BE2C (cell line): ENCODE results near the gene POLD1.
"Not testable (repeated sequence)": the region's sequence is repeated elsewhere in the genome, so short reads cannot be mapped to it uniquely, and the experiment has no call there.

Experiments used
- DNase-seq: peaks from one replicate; pipeline ENCODE4 v3.0.0-alpha.2; 2020
- H3K27me3 ChIP-seq: fragments of 250-450 bp; sonication (Bioruptor Pico); 2 replicates; pipeline ENCODE4 v1.5.1; 2020; ENCODE audit warnings: mild to moderate bottlenecking
- H3K36me3 ChIP-seq: fragments of 250-450 bp; sonication (Bioruptor Pico); 2 replicates; pipeline ENCODE4 v1.5.1; 2020; ENCODE audit warnings: mild to moderate bottlenecking
- H3K4me1 ChIP-seq: fragments of 250-450 bp; sonication (Bioruptor Pico); 2 replicates; pipeline ENCODE4 v1.5.1; 2020
- H3K4me3 ChIP-seq: 2 replicates; pipeline ENCODE4 v1.5.1; 2011; ENCODE audit warnings: low read depth, low read length
- H3K9me3 ChIP-seq: fragments of 250-450 bp; sonication (Bioruptor Pico); 2 replicates; pipeline ENCODE4 v1.5.1; 2020
- TF ChIP-seq, protein P1 (sequence below): IDR thresholded peaks from 2 replicates; pipeline ENCODE4 v1.5.1; 2012; ENCODE audit warnings: mild to moderate bottlenecking, low read depth, low read length

The POLD1 gene

GRCh38 chr19:50381881-50382729 lies 2.0 kb upstream of the POLD1 start:
- Histone ChIP-seq H3K9me3 (no peaks in the 10 kb centered on the region), H3K27me3 (no peaks in the 10 kb centered on the region), H3K36me3 (peaks cover 45% of the 10 kb centered on the region), H3K4me3 (no peak overlapping the region), H3K4me1 (no peaks in the 10 kb centered on the region)
- TF ChIP-seq, protein P1, sequence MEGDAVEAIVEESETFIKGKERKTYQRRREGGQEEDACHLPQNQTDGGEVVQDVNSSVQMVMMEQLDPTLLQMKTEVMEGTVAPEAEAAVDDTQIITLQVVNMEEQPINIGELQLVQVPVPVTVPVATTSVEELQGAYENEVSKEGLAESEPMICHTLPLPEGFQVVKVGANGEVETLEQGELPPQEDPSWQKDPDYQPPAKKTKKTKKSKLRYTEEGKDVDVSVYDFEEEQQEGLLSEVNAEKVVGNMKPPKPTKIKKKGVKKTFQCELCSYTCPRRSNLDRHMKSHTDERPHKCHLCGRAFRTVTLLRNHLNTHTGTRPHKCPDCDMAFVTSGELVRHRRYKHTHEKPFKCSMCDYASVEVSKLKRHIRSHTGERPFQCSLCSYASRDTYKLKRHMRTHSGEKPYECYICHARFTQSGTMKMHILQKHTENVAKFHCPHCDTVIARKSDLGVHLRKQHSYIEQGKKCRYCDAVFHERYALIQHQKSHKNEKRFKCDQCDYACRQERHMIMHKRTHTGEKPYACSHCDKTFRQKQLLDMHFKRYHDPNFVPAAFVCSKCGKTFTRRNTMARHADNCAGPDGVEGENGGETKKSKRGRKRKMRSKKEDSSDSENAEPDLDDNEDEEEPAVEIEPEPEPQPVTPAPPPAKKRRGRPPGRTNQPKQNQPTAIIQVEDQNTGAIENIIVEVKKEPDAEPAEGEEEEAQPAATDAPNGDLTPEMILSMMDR, result no peak
- peak; percentile 10 for DNase-seq

- DNase-seq, result peak; percentile 12
- Histone ChIP-seq H3K4me1 (no peaks in the 10 kb centered on the region), H3K27me3 (no peaks in the 10 kb centered on the region), H3K9me3 (no peaks in the 10 kb centered on the region), H3K36me3 (peaks cover 45% of the 10 kb centered on the region), H3K4me3 (peak overlapping the region; percentile 92)
- TF ChIP-seq, protein P1, result no peak
These were observed 921 bp upstream of the POLD1 start for GRCh38 chr19:50383001-50383851.

DNA sequence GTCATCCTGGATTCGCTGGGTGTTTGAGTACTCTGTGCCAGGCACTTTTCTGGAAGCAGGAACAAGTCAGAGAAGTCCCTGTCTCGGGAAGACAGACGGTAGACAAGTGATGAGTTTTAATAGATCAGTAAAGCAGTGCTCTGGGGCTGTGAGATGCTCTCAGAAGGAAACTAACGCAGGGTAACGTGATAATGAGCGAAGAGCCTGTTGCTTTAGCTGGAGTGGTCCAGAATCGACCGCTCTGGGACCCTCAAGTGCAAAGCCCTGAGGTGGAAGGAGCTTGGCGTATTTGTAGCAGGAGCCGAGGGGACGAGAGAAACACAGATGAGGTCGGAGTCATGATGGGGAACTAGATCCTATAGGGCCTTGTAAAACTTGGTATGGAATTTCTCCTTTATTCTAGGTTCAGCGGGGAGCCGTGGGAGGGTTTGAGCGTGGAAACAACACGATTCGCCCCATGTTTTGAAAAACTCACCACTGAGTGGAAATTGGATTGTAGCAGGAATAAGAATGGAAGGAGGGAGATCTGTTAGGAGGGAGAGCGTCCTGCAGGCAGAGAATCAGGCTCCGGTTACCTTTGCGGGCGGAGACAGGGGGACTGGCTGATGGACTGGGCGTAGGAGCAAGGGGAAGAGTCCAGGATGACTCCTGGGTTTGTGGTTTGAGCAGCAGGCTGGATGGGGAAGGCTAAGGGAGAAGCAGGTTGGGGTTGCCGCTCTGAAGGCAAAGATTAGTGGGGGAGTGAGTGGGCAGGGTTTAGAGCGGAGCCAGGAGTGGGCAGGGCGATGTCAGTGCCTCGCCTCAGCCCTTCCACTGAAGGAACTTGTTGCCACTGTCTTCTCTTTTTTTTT lies 763 bp downstream of the POLD1 start:
- no peaks in the 10 kb centered on the region for H3K9me3 ChIP-seq
- peaks cover 30% of the 10 kb centered on the region for H3K36me3 ChIP-seq
- peak overlapping the region; percentile 92 for H3K4me3 ChIP-seq
- DNase-seq, result no peak
- no peaks in the 10 kb centered on the region for H3K4me1 ChIP-seq
- no peaks in the 10 kb centered on the region for H3K27me3 ChIP-seq
- TF ChIP-seq, protein P1, result no peak

DNA sequence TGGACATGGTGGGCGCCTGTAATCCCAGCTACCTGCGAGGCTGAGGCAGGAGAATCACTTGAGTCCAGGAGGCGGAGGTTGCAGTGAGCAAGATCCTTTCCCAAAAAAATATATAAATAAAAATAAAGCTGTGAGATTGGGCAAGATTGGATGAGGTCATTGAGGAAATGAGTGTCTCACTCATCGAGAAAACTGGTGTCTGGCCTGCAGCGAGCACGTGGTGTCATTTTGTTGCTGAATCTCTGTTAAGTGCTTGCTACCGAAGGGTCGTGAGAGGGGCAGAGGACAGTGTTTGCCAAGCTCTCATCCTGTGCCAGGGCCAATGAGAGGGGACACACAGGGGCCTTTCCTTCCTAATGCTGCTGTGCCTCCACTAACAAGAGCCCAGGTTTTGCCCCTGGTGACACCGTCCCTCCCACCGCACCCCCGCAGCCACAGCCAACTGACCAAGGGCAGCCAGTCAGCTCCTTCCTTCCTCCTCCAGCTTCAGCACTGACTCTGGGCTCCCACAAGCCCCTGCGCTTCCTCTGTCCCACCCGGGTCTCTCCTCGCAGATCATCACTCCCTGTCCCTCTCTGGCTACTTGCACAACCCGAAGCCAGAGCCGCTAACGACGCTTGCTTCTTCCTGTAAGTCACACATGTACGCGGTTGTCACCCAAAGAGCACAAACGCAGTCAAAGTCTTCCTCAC lies 3.2 kb downstream of the POLD1 start:
- TF ChIP-seq, protein P1, result no peak
- H3K9me3 ChIP-seq, result no peaks in the 10 kb centered on the region; the same call in 1 of the 2 replicates
- no peaks in the 10 kb centered on the region for H3K27me3 ChIP-seq
- no peak overlapping the region for H3K4me3 ChIP-seq
- H3K36me3 ChIP-seq, result peaks cover 35% of the 10 kb centered on the region
- DNase-seq, result no peak
- no peaks in the 10 kb centered on the region for H3K4me1 ChIP-seq

GRCh38 chr19:50387868-50388245 lies 3.7 kb downstream of the POLD1 start:
- no peak overlapping the region for H3K4me3 ChIP-seq
- H3K36me3 ChIP-seq, result peaks cover 39% of the 10 kb centered on the region
- TF ChIP-seq, protein P1, result no peak
- H3K4me1 ChIP-seq, result no peaks in the 10 kb centered on the region
- no peaks in the 10 kb centered on the region; the same call in 1 of the 2 replicates for H3K9me3 ChIP-seq
- DNase-seq, result no peak
- H3K27me3 ChIP-seq, result no peaks in the 10 kb centered on the region

DNA sequence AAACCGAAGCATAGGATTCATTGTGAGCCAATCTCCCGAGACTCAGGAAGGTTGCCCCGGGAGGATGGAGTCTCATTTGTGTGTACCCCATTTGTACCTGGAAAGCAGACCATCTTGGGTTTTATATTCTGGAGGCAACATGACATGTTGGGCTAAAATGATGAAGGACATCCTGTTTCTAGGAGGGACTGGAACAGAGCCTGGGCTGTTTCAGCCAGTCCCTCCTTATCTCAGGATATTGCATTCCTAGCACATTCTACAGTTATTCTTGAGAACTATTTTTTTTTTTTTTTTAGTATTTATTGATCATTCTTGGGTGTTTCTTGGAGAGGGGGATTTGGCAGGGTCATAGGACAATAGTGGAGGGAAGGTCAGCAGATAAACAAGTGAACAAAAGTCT lies 6.1 kb downstream of the POLD1 start:
- not testable (repeated sequence) for H3K4me1 ChIP-seq, DNase-seq, H3K27me3 ChIP-seq, H3K9me3 ChIP-seq, H3K4me3 ChIP-seq
- H3K36me3 ChIP-seq, result peaks cover 46% of the 10 kb centered on the region

DNA sequence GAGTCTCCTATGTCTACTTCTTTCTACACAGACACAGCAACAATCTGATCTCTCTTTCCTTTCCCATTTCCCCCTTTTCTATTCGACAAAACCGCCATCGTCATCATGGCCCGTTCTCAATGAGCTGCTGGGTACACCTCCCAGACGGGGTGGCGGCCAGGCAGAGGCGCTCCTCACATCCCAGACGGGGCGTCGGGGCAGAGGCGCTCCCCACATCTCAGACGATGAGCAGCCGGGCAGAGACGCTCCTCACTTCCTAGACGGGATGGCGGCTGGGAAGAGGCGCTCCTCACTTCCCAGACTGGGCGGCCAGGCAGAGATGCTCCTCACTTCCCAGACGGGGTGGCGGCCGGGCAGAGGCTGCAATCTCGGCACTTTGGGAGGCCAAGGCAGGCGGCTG lies 6.8 kb downstream of the POLD1 start:
- DNase-seq, H3K4me3 ChIP-seq, H3K27me3 ChIP-seq, H3K9me3 ChIP-seq, H3K4me1 ChIP-seq: not testable (repeated sequence)
- peaks cover 43% of the 10 kb centered on the region for H3K36me3 ChIP-seq
